ENCODE results near the gene SERPINE3.

- TF ChIP-seq, protein P1, sequence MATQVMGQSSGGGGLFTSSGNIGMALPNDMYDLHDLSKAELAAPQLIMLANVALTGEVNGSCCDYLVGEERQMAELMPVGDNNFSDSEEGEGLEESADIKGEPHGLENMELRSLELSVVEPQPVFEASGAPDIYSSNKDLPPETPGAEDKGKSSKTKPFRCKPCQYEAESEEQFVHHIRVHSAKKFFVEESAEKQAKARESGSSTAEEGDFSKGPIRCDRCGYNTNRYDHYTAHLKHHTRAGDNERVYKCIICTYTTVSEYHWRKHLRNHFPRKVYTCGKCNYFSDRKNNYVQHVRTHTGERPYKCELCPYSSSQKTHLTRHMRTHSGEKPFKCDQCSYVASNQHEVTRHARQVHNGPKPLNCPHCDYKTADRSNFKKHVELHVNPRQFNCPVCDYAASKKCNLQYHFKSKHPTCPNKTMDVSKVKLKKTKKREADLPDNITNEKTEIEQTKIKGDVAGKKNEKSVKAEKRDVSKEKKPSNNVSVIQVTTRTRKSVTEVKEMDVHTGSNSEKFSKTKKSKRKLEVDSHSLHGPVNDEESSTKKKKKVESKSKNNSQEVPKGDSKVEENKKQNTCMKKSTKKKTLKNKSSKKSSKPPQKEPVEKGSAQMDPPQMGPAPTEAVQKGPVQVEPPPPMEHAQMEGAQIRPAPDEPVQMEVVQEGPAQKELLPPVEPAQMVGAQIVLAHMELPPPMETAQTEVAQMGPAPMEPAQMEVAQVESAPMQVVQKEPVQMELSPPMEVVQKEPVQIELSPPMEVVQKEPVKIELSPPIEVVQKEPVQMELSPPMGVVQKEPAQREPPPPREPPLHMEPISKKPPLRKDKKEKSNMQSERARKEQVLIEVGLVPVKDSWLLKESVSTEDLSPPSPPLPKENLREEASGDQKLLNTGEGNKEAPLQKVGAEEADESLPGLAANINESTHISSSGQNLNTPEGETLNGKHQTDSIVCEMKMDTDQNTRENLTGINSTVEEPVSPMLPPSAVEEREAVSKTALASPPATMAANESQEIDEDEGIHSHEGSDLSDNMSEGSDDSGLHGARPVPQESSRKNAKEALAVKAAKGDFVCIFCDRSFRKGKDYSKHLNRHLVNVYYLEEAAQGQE (IDR thresholded peaks at IDR 0.05; ENCODE audit: insufficient read depth in 1 of 2, low read depth in 2 of 2, low read length in 2 of 2): no peak
- no peak for TF ChIP-seq SIN3A (IDR thresholded peaks at IDR 0.05; ENCODE audit: borderline replicate concordance, insufficient read depth, low read length)
- no peak for TF ChIP-seq POLR2AphosphoS5 (IDR thresholded peaks at IDR 0.05; ENCODE audit: low read depth, low read length)
Measured at GRCh38 chr13:51326777-51327176, 12.7 kb upstream of the SERPINE3 start.
